Raji (cell line): ENCODE data around the gene RRP8.

Experiments used
- POLR2A ChIP-seq: IDR thresholded peaks from 2 replicates; pipeline ENCODE4 v1.6.1; 2011; ENCODE audit warnings: low read depth, low read length, control low read depth; ENCODE audit not compliant: insufficient read depth

Gene RRP8

DNA sequence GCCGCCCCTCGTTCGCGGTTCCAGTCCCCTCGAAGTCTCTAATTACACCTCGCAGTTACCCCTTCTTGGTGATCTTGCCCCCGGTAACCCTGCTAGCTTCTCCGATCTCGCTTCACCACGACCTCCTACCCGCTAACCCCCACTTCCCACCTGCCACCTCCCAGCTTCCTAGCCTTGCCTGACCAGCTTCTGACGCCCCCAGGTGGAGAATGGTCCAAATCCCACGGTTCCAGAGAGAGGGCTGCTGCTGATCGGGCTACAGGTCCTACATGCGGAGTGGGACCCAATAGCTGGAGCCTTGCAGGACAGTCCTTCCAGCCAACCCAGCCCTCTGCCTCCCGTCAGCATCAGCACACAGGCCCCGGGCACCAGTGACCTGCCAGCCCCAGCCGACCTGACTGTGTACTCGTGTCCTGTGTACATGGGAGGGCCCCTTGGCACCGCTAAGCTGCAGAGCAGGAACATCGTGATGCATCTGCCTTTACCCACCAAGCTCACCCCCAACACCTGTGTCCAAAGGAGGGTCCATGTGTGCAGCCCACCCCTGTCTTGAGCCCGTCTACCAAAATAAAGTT lies 31.9 kb downstream of the RRP8 start:
- TF ChIP-seq POLR2A: no peak

DNA sequence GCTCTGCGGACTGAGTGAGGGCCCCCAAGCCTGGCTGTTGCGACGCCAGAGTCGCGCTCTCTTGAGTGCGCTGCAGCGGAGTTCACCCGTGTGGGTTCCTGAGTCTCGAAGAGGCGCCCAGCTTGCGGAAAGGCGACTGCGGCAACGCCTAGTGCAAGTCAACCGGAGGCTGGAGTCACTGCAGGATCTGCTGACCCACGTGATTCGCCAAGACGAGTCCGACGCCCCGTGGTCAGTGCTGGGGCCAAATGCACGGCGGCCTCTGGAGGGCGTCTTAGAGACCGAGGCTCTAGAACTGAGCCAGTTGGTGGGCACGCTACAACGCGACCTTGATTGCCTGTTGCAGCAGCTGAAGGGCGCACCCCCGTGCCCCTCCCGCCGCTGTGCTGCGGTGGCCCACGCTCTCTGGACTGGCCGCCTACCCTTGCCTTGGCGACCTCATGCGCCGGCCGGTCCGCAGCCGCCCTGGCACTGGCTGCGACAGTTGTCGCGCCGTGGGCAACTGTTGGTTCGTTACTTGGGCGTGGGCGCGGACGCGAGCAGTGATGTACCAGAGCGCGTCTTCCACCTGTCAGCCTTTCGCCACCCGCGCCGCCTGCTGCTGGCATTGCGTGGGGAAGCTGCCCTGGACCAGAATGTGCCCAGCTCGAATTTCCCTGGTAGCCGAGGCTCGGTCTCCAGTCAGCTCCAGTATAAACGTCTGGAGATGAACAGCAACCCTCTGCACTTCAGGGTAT lies 32.6 kb downstream of the RRP8 start:
- no peak for TF ChIP-seq POLR2A

DNA sequence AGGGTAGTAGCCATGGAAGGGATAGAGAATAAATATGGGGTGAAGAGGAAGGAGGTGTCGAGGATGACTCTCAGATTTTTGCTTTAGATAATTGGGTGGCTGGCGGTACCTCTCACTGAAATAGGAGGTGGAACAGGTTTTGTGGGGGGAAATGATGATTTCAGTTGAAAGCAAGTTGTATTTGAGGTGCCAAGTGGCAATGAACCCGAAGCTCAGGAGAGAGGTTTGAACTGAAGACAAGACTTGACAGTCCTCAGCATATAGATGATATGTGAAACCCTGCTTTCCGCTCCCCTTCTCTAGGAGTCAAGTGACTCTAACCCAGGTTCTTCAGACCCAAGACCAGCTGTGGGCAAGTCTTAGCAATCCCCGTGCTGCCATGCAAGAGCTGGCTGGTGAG lies 33.7 kb downstream of the RRP8 start:
- no peak for TF ChIP-seq POLR2A

DNA sequence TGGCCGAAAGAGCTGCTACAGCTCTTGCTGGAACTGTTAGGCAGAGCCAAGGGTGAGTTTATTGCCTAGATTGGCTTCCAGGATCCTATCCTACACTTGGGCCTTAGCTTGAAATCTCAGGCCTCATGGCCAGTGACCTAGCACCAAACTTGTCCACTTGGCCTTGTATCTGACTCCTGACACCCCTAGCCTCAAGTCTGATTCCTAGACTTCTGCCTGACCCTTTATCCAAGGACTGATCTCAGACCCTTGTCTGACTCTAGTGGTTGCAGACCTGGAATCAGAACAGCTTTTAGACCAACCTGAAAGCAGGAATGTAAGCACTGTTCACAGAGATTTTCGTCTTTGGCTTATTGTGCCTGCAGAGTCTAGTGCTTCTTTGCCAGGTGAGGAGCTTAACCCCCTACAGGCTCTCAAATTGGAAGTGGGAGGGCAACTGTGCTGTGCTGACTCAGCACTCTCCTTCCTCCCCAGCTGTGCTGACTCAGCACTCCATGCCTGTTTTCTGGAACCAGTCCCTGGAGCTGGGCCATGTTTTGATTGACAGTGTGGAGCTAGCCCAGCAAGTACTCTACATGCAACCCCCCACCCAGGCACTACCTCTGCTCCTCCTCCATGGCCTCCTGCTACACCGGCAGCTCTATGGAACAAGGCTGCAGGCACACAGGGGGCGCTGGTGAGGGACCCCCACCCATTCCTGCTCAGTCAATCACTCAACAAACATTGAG lies 35.1 kb downstream of the RRP8 start:
- TF ChIP-seq POLR2A: no peak

DNA sequence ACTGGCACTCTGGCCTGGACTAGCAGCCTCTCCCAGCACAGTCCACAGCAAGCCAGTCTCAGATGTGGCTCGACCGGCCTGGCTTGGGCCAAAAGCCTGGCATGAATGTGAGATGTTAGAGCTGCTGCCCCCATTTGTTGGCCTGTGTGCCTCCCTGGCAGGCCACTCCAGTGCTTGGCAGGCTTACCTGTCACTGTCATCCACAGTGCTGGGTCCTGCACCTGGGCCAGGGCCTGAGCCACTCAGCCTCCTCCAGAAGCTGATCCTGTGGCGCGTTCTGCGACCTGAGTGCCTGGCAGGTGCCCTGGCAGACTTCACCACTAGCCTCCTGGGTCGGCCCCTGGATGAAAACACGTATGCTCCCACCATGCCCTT lies 36.1 kb downstream of the RRP8 start:
- no peak for TF ChIP-seq POLR2A

DNA sequence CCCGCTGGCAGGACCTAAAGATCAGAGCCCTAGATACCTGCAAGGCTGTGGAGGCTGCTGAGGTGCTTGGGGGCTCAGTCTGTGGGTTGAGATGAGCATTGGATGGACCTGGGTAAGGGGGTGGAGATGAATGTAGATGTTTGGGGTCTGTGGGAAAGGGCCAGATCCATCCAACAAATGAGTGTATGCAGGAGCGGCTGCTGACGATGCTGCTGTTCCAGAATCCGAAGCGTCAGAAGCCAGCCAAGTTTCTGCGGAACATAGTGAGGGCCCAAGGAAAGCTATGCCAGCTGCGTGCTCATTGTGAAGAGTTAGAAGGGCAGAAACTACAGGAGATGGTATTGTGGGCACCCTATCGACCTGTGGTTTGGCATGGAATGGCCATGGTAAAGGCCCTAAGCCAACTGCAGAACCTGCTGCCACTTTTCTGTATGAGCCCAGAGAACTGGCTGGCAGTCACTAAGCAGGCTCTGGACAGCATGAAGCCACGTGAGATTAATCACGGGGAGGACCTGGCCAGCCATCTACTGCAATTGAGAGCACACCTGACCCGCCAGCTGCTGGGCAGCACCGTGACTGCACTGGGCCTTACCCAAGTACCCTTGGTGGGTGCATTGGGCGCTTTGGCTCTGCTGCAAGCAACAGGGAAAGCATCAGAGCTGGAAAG lies 36.6 kb downstream of the RRP8 start:
- TF ChIP-seq POLR2A: no peak

DNA sequence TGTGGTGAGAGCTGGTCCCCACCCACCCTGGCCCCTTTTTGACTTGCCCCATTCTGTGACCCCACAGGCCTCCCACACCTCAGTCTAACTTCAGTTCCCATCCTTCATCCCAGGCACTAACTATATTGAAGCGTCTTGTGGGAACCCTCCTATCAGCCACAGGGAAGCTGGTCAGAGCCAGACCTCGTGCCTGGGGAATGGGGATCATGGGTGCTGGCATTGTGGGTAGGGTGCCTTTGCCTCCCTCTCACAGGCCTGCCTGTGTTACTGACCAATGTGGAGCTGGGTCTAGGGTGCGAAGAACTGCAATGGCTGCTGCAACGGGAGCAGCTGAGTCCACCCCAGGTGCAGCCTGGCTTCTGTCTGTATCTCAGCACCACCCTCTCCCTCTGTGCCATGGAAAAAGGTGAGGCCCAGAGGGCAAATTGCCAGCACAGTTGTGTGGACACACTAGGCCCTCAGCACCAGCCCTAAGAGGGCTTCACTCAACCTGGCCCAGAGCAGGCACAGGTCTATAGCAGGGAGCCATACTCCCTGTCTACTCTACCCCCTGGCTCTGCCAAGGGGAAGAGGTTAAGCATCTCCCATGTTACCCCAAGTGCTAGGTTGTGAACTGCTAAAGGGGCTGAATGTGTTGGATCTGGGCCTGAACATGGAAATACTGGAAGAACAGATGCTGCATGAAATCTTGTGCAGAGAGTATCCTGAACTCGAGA lies 37.3 kb downstream of the RRP8 start:
- TF ChIP-seq POLR2A: no peak

DNA sequence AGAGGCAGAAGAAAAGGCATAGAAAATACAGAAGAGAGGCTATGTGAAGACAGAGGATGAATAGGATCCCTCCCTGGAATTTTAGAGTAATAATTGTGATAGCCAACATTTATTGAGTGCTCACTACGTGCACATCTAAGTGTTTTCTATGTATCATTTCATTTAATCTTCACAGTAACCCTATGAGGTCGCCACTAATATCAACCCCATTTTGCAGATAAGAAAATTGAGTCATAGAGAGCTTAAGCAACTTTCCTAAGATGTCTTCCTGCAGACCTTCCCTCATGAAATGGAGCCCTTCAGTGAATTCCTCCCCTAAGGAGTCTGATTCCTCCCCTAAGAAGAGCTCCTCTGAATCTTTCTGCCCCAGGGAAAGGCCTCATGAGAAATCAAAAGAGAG lies 38.1 kb downstream of the RRP8 start:
- TF ChIP-seq POLR2A: no peak

DNA sequence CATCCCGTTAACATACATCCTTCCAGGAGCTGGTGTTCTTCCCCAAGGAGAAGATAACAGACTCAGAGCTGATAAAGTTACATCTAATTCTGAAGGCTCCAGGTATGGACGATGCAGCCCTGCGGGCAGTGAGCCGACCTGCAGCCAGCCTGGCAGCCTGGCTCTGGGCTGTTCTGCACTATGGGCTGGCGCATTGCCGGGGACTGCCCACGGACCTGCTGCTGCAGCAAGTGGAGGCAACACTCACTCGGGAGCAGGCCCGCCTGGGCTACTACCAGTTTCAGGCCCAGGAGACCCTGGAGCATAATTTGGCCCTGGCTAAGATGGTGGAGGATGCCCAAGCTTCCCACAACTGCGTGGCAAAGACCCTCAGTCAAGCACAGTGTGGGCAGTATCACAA lies 39.7 kb downstream of the RRP8 start:
- no peak for TF ChIP-seq POLR2A

DNA sequence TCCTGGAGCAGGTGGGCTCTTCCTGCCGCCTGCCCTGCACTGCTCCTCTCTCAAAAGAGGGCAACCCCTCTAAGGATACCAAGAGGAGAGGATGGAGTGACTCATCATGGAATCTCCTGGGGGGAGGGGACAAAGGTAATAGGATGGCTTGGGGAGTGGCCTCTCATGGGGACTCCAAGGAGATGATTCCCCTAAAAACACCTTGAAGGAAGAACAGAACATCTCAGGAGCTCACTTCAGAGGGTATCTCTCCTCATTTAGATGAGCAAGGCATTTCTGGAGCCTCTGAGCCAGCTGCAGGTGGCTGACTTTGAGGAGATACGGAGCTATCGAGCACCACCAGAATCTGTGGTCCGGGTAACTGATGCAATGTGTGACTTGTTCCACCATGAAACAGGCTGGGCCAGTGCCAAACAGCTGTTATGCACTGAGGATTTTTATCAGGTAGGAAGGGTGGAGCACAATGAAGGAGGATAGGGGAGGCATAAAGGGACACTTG lies 40.2 kb downstream of the RRP8 start:
- TF ChIP-seq POLR2A: no peak

DNA sequence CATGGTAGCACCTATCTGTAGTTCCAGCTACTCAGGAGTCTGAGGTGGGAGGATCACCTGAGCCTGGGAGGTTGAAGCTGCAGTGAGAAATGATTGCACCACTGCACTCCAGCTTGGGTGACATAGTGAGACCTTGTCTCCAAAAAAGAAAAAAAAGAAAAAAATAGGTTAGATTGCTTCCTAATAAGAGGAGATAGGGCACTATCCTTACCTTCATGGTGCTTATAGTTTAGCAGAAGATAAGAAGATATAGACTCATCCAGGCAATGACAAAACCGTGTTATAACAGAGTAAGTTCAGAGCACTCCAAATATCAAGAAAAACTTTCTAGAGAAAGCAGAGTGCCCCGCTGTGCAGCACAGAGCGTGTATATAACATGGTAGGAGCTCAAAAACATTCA lies 42.1 kb downstream of the RRP8 start:
- TF ChIP-seq POLR2A: no peak

DNA sequence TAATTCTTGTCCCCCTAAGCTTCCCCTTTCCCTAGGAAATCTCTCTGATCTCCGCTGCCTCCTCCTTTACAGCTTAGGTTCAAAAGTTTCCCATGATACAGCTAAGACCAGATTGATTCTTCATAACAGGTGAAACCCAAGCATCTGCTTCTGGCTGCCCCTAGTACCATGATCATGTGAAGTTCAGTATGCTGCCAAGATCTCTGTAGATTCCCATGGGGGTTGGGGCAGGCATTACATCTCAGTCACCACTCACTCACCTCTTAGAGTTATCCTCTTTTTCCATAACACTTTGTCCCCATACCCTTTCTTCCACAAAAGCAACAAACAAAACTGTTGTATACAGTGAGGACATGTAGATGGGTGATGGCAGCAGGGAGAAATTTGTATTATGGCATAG lies 44.0 kb downstream of the RRP8 start:
- no peak for TF ChIP-seq POLR2A

DNA sequence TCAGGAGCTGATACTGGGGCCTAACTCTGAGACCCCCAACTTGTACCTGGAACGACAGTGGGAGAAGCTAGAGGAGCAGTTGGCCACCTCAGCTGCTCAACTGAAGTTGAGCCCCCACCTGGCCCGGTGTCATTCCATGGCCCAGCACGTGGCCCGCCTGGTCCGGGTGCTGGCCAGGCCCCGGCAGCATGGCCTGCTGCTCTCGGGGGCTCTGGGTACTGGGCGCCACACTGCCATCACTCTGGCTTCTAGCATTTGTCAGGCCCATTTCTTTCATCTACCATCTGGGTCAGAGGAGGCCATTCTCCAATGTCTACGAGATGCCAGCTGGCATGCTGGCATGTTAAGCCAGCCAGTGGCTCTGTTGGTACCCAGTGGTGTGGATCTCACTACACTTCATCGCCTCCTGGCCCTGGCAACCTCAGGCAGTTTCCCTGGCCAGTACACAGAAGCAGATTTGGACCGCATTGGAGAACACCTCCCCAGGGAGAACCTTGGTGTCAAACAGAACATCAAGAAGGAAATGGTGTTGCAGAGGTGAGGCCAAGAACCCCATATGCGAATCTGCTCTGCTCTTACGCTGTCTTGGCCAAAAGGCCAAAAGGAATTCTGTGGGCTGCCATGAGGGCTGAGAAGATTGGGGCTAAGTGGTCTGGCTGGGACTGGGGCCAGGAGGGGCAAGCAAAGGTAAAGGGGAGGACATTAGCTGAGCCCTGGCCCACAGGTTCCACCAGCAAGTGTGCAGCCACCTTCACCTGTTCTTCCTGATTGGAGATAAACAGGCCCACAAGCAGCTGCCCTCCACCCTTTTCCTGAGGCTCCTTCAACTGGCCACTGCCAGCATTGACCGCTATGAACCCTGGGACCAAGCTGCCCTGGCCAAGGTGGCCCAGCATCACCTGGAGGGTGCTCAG lies 45.4 kb downstream of the RRP8 start:
- no peak for TF ChIP-seq POLR2A

DNA sequence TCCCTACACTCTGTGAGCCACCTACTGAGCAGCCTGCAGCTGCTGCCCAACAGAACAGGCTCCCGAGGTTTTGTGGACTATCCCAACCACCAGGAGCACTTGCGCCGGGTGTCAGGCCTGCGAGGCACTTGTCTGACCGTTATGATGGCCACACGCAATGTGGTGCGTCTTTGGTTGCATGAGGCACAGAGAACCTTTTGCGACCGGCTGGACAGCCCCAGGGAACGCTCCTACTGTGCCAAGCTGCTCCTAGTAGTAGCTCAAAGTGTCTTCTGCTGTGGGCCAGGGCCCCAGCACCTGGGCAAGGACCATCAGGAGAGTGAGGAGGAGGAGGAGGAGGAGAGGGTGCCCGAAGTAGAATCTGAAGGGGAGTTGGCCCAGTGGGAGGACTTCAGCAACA lies 46.4 kb downstream of the RRP8 start:
- TF ChIP-seq POLR2A: no peak
